ENCODE results near the gene INO80. TPM values are rescaled to one million over a fixed set of nuclear protein-coding genes. Genes with fewer than 3 reads are reported as not detected.
"Not testable (repeated sequence)": the region's sequence is repeated elsewhere in the genome, so short reads cannot be mapped to it uniquely, and the experiment has no call there.

The INO80 gene
- total RNA-seq, 1 experiment from 2014 or later = 14.8 TPM

- in situ Hi-C loops (cut with HindIII; ENCODE audit: low pct_unique_long_range_greater_than_20kb, low sequenced_read_pairs) = no loop called here
Measured at GRCh38 chr15:41124058-41124457, 8.0 kb upstream of the INO80 start.

GRCh38 chr15:41122849-41123248, 6.8 kb upstream of the INO80 start:
- no peak for DNase-seq (ENCODE audit: low read depth, low spot score)
- in situ Hi-C loops (cut with HindIII; ENCODE audit: low pct_unique_long_range_greater_than_20kb, low sequenced_read_pairs) = no loop called here

More at GRCh38 chr15:41124058-41124457, 8.0 kb upstream of the INO80 start:
- no peak for DNase-seq (ENCODE audit: low read depth, low spot score)

- in situ Hi-C loops (cut with HindIII; ENCODE audit: low pct_unique_long_range_greater_than_20kb, low sequenced_read_pairs) = no loop called here
Measured at GRCh38 chr15:41121951-41122350, 5.9 kb upstream of the INO80 start.

GRCh38 chr15:41116962-41117252, 827 bp upstream of the INO80 start:
- no peak for DNase-seq (ENCODE audit: low read depth, low spot score)
- in situ Hi-C loops (cut with HindIII; ENCODE audit: low pct_unique_long_range_greater_than_20kb, low sequenced_read_pairs) = no loop called here

More at GRCh38 chr15:41121951-41122350, 5.9 kb upstream of the INO80 start:
- DNase-seq (ENCODE audit: low read depth, low spot score) = no peak

GRCh38 chr15:41115652-41116115, 396 bp downstream of the INO80 start:
- peak; percentile 52 for DNase-seq (ENCODE audit: low read depth, low spot score)
- in situ Hi-C loops (cut with HindIII; ENCODE audit: low pct_unique_long_range_greater_than_20kb, low sequenced_read_pairs) = no loop called here

GRCh38 chr15:41115161-41115651, 874 bp downstream of the INO80 start:
- in situ Hi-C loops (cut with HindIII; ENCODE audit: low pct_unique_long_range_greater_than_20kb, low sequenced_read_pairs) = no loop called here
- DNase-seq (ENCODE audit: low read depth, low spot score) = peak; percentile 49

GRCh38 chr15:41106947-41107346, 9.1 kb downstream of the INO80 start:
- in situ Hi-C loops (cut with HindIII; ENCODE audit: low pct_unique_long_range_greater_than_20kb, low sequenced_read_pairs) = no loop called here
- no peak for DNase-seq (ENCODE audit: low read depth, low spot score)

- in situ Hi-C loops (cut with HindIII; ENCODE audit: low pct_unique_long_range_greater_than_20kb, low sequenced_read_pairs) = no loop called here
- no peak for DNase-seq (ENCODE audit: low read depth, low spot score)
Measured at GRCh38 chr15:41105348-41106334, 10.4 kb downstream of the INO80 start.

- DNase-seq (ENCODE audit: low read depth, low spot score) = no peak
- in situ Hi-C loops (cut with HindIII; ENCODE audit: low pct_unique_long_range_greater_than_20kb, low sequenced_read_pairs) = no loop called here
Measured at GRCh38 chr15:41104234-41104633, 11.8 kb downstream of the INO80 start.

GRCh38 chr15:41102854-41103253, 13.2 kb downstream of the INO80 start:
- no peak for DNase-seq (ENCODE audit: low read depth, low spot score)
- in situ Hi-C loops (cut with HindIII; ENCODE audit: low pct_unique_long_range_greater_than_20kb, low sequenced_read_pairs) = no loop called here

- in situ Hi-C loops (cut with HindIII; ENCODE audit: low pct_unique_long_range_greater_than_20kb, low sequenced_read_pairs) = no loop called here
- no peak for DNase-seq (ENCODE audit: low read depth, low spot score)
Measured at GRCh38 chr15:41096178-41096577, 19.9 kb downstream of the INO80 start.

- no peak for DNase-seq (ENCODE audit: low read depth, low spot score)
- in situ Hi-C loops (cut with HindIII; ENCODE audit: low pct_unique_long_range_greater_than_20kb, low sequenced_read_pairs) = no loop called here
Measured at GRCh38 chr15:41085029-41085428, 31.1 kb downstream of the INO80 start.

GRCh38 chr15:41080144-41080543, 35.9 kb downstream of the INO80 start:
- in situ Hi-C loops (cut with HindIII; ENCODE audit: low pct_unique_long_range_greater_than_20kb, low sequenced_read_pairs) = no loop called here
- DNase-seq (ENCODE audit: low read depth, low spot score) = no peak

GRCh38 chr15:41079717-41080116, 36.4 kb downstream of the INO80 start:
- in situ Hi-C loops (cut with HindIII; ENCODE audit: low pct_unique_long_range_greater_than_20kb, low sequenced_read_pairs) = no loop called here

GRCh38 chr15:41078879-41079278, 37.2 kb downstream of the INO80 start:
- in situ Hi-C loops (cut with HindIII; ENCODE audit: low pct_unique_long_range_greater_than_20kb, low sequenced_read_pairs); DNase-seq (ENCODE audit: low read depth, low spot score): not testable (repeated sequence)

More at GRCh38 chr15:41079717-41080116, 36.4 kb downstream of the INO80 start:
- DNase-seq (ENCODE audit: low read depth, low spot score) = no peak

GRCh38 chr15:41078125-41078524, 38.0 kb downstream of the INO80 start:
- no peak for DNase-seq (ENCODE audit: low read depth, low spot score)
- in situ Hi-C loops (cut with HindIII; ENCODE audit: low pct_unique_long_range_greater_than_20kb, low sequenced_read_pairs) = no loop called here

GRCh38 chr15:41073028-41073427, 43.1 kb downstream of the INO80 start:
- DNase-seq (ENCODE audit: low read depth, low spot score) = no peak
- in situ Hi-C loops (cut with HindIII; ENCODE audit: low pct_unique_long_range_greater_than_20kb, low sequenced_read_pairs) = no loop called here

GRCh38 chr15:41072013-41072412, 44.1 kb downstream of the INO80 start:
- in situ Hi-C loops (cut with HindIII; ENCODE audit: low pct_unique_long_range_greater_than_20kb, low sequenced_read_pairs) = no loop called here
- DNase-seq (ENCODE audit: low read depth, low spot score) = no peak

- no peak for DNase-seq (ENCODE audit: low read depth, low spot score)
- in situ Hi-C loops (cut with HindIII; ENCODE audit: low pct_unique_long_range_greater_than_20kb, low sequenced_read_pairs) = no loop called here
Measured at GRCh38 chr15:41066516-41066915, 49.6 kb downstream of the INO80 start.

Measured in SK-MEL-5 (cell line).